ENCODE results near the gene MAFB.
"Not testable (repeated sequence)": the region's sequence is repeated elsewhere in the genome, so short reads cannot be mapped to it uniquely, and the experiment has no call there.

The MAFB gene

GRCh38 chr20:40689100-40689942, at the start of gene MAFB:
Gene MAFB, minus strand, starts transcription at chr20:40689236. Its CDS starts 386 bp downstream, at chr20:40688850.
- peak in 3 of 4 experiments; percentile 5 to 43 (median 16) for DNase-seq (ENCODE audit: low read depth in 4 of 4, low spot score in 1 of 4)

- DNase-seq (ENCODE audit: low read depth in 4 of 4, low spot score in 1 of 4) = not testable (repeated sequence)
These were observed 47.4 kb upstream of the MAFB start for GRCh38 chr20:40736468-40736867.

- DNase-seq (ENCODE audit: low read depth in 4 of 4, low spot score in 1 of 4) = no peak
These were observed 40.0 kb upstream of the MAFB start for GRCh38 chr20:40728996-40729395.

- DNase-seq (ENCODE audit: low read depth in 4 of 4, low spot score in 1 of 4) = no peak
These were observed 39.4 kb upstream of the MAFB start for GRCh38 chr20:40728470-40728869.

- no peak for DNase-seq (ENCODE audit: low read depth in 4 of 4, low spot score in 1 of 4)
These were observed 38.9 kb upstream of the MAFB start for GRCh38 chr20:40727960-40728359.

- no peak for DNase-seq (ENCODE audit: low read depth in 4 of 4, low spot score in 1 of 4)
These were observed 37.7 kb upstream of the MAFB start for GRCh38 chr20:40726776-40727175.

- DNase-seq (ENCODE audit: low read depth in 4 of 4, low spot score in 1 of 4) = no peak
These were observed 35.5 kb upstream of the MAFB start for GRCh38 chr20:40724566-40724965.

GRCh38 chr20:40720826-40721225, 31.8 kb upstream of the MAFB start:
- no peak for DNase-seq (ENCODE audit: low read depth in 4 of 4, low spot score in 1 of 4)

GRCh38 chr20:40720099-40720498, 31.1 kb upstream of the MAFB start:
- DNase-seq (ENCODE audit: low read depth in 4 of 4, low spot score in 1 of 4) = no peak

- DNase-seq (ENCODE audit: low read depth in 4 of 4, low spot score in 1 of 4) = no peak
These were observed 30.1 kb upstream of the MAFB start for GRCh38 chr20:40718982-40719729.

- no peak for DNase-seq (ENCODE audit: low read depth in 4 of 4, low spot score in 1 of 4)
These were observed 29.4 kb upstream of the MAFB start for GRCh38 chr20:40718214-40718977.

- DNase-seq (ENCODE audit: low read depth in 4 of 4, low spot score in 1 of 4) = no peak
These were observed 28.4 kb upstream of the MAFB start for GRCh38 chr20:40717343-40717865.

GRCh38 chr20:40715491-40715890, 26.5 kb upstream of the MAFB start:
- DNase-seq (ENCODE audit: low read depth in 4 of 4, low spot score in 1 of 4) = no peak

- DNase-seq (ENCODE audit: low read depth in 4 of 4, low spot score in 1 of 4) = no peak
These were observed 25.9 kb upstream of the MAFB start for GRCh38 chr20:40714916-40715315.

- no peak for DNase-seq (ENCODE audit: low read depth in 4 of 4, low spot score in 1 of 4)
These were observed 25.1 kb upstream of the MAFB start for GRCh38 chr20:40714109-40714508.

- no peak for DNase-seq (ENCODE audit: low read depth in 4 of 4, low spot score in 1 of 4)
These were observed 24.5 kb upstream of the MAFB start for GRCh38 chr20:40713508-40713907.

GRCh38 chr20:40711079-40711478, 22.0 kb upstream of the MAFB start:
- DNase-seq (ENCODE audit: low read depth in 4 of 4, low spot score in 1 of 4) = no peak

GRCh38 chr20:40710603-40711002, 21.6 kb upstream of the MAFB start:
- DNase-seq (ENCODE audit: low read depth in 4 of 4, low spot score in 1 of 4) = no peak

- no peak for DNase-seq (ENCODE audit: low read depth in 4 of 4, low spot score in 1 of 4)
These were observed 18.0 kb upstream of the MAFB start for GRCh38 chr20:40706977-40707582.

- DNase-seq (ENCODE audit: low read depth in 4 of 4, low spot score in 1 of 4) = no peak
These were observed 16.4 kb upstream of the MAFB start for GRCh38 chr20:40705413-40705812.

GRCh38 chr20:40704828-40705227, 15.8 kb upstream of the MAFB start:
- DNase-seq (ENCODE audit: low read depth in 4 of 4, low spot score in 1 of 4) = no peak

Data from stimulated activated CD4-positive, alpha-beta T cell treated with anti-CD3 and anti-CD28 coated beads, Interleukin-1b, Interleukin-23, amount 100 ng/mL, for 24 hours (primary cell).